IPS DF 6.9 (cell line): ENCODE measurements around the gene ATAD3C.
"Not testable (repeated sequence)": the region's sequence is repeated elsewhere in the genome, so short reads cannot be mapped to it uniquely, and the experiment has no call there.

ENCODE experiments used
- DNase-seq: peaks from one replicate; pipeline ENCODE4 v3.0.0-alpha.2; 2013; ENCODE audit warnings: low read depth, low spot score
- H3K27ac ChIP-seq: one replicate; pipeline ENCODE4 v1.5.1; 2013; ENCODE audit warnings: low read length, control low read depth
- H3K27me3 ChIP-seq: 2 replicates; pipeline ENCODE4 v1.6.1; 2013; ENCODE audit warnings: mild to moderate bottlenecking, low read length; ENCODE audit not compliant: control insufficient read depth, insufficient read depth
- H3K36me3 ChIP-seq: 2 replicates; pipeline ENCODE4 v1.6.1; 2013; ENCODE audit warnings: low read length; ENCODE audit not compliant: control insufficient read depth, insufficient read depth
- H3K4me1 ChIP-seq: 2 replicates; pipeline ENCODE4 v1.6.1; 2013; ENCODE audit warnings: low read length; ENCODE audit not compliant: control insufficient read depth, insufficient read depth
- H3K4me3 ChIP-seq: 2 replicates; pipeline ENCODE4 v1.5.1; 2013; ENCODE audit warnings: mild to moderate bottlenecking, low read length
- H3K9me3 ChIP-seq: 2 replicates; pipeline ENCODE4 v1.6.1; 2013; ENCODE audit warnings: low read length, inconsistent platforms; ENCODE audit not compliant: control insufficient read depth, insufficient read depth
- WGBS: extraction: QIAGEN DNeasy Blood & Tissue Kit; methylation state at CpG from one replicate; pipeline ENCODE4 v1.1.7; 2013; ENCODE audit warnings: mixed read lengths, missing lambda C conversion rate; ENCODE audit not compliant: insufficient read length, insufficient coverage; 5-methylcytosine and 5-hydroxymethylcytosine counted together

Gene ATAD3C

DNA sequence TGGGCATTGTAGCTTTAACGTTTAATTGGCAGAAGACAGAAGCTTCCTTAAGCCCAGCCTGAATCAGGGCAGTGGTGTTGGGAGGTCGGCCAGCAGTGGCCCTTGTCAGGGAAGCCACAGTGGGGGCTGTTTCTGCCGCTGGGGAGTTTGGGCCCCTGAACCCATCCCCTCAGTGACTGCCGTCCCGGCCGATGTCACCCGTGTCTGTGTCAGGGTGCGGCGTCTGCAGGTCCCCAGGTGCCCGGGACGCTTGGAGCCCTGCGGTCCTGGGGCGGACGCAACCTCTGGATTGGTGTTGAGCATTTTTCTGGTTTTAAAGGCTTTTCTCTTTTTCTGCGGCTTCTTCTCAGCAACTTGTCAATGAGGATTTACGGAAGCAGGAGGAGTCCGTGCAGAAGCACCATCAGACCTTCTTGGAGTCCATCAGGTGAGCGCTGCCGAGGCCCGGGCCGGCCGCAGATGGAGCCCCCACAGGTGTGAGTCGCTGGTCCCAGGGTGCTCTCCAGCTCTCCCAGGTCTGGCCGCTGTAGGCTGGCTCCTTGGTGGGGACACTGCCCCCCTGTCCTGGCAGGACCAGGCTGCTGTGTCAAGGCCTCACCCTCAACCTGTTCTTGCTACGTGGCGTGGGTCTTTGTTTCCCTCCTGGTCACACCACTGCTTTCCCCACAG is 2.3 kb downstream of the ATAD3C start:
- H3K4me3 ChIP-seq = no peak overlapping the region
- H3K9me3 ChIP-seq = no peaks in the 10 kb centered on the region
- H3K27ac ChIP-seq = no peak overlapping the region
- no peak for DNase-seq
- no CpG with 5 or more reads among the region's 26 CpGs for WGBS
- no peaks in the 10 kb centered on the region for H3K4me1 ChIP-seq
- H3K36me3 ChIP-seq = no peaks in the 10 kb centered on the region
- H3K27me3 ChIP-seq = no peaks in the 10 kb centered on the region

DNA sequence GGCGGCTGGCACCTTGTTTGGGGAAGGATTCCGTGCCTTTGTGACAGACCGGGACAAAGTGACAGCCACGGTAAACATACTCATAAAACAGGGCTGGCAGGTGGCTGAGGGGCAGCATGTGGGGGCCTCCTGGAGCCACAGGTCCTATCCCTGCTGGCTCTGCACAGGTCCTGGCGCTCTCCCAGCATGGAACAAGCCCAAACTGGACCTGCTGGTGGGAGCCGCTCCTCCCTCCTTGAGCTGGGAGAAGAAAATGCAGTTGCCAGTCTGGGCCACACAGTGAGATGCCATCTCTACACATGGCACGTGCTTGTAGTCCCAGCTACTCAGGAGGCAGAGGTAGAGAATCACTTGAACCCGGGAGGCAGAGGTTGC is 2.9 kb downstream of the ATAD3C start:
- not testable (repeated sequence) for H3K36me3 ChIP-seq, H3K27ac ChIP-seq, H3K4me1 ChIP-seq, H3K9me3 ChIP-seq, H3K27me3 ChIP-seq, H3K4me3 ChIP-seq, DNase-seq
- WGBS = no CpG with 5 or more reads among the region's 8 CpGs

DNA sequence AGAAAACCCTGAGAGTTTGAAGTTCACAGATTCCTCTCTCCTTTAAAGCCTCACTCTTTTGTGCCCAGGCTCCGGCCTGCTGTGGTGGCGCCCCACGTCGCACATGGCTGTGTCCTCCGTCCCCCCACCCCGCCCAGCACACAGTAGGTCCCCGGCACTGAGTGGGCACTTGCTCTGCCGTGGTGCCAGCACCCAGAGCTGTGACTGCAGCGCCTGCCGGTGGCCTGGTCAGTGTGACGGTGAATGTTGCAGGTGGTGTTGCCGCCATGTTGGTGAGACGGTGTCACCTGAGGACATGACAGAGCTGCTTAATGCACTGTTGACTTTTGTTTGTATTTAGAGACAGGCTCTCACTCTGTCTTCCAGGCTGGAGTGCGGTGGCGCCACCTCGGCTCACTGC is 3.4 kb downstream of the ATAD3C start:
- Histone ChIP-seq H3K36me3 (no peaks in the 10 kb centered on the region), H3K4me3 (no peak overlapping the region), H3K4me1 (no peaks in the 10 kb centered on the region), H3K9me3 (no peaks in the 10 kb centered on the region), H3K27me3 (no peaks in the 10 kb centered on the region), H3K27ac (no peak overlapping the region)
- DNase-seq = no peak
- WGBS = no CpG with 5 or more reads among the region's 16 CpGs

DNA sequence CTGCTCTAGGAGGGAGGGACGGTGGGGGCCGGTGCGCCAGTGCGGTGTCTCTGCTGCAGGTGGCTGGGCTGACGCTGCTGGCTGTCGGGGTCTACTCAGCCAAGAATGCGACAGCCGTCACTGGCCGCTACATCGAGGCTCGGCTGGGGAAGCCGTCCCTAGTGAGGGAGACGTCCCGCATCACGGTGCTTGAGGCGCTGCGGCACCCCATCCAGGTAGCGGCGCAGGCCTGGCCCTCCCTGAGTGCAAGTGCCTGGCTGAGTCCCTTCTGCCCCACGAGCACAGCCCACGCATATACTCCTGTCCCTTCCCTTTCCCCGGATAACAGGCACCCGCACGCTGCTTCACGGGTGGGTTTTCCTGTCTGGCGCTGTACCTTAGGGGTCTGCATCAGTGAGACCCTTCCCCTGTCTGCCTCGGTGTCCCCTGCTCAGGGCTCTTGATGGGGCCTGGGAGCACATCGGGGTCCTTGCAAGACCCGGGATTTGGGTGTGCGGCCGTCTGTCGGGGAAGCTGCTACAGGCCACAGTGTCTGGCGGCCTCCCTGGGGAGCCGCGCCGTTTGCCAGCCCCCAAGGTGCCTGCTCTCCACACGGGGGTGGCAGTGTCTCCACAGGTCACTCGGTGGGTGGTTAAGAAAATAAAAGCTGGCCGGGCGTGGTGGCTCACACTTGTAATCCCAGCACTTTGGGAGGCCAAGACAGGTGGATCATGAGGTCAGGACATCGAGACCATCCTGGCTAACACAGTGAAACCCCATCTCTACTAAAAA is 5.0 kb downstream of the ATAD3C start:
- H3K27me3 ChIP-seq, H3K4me3 ChIP-seq, H3K4me1 ChIP-seq, H3K36me3 ChIP-seq, DNase-seq, H3K9me3 ChIP-seq, H3K27ac ChIP-seq: not testable (repeated sequence)
- WGBS = no CpG with 5 or more reads among the region's 41 CpGs

DNA sequence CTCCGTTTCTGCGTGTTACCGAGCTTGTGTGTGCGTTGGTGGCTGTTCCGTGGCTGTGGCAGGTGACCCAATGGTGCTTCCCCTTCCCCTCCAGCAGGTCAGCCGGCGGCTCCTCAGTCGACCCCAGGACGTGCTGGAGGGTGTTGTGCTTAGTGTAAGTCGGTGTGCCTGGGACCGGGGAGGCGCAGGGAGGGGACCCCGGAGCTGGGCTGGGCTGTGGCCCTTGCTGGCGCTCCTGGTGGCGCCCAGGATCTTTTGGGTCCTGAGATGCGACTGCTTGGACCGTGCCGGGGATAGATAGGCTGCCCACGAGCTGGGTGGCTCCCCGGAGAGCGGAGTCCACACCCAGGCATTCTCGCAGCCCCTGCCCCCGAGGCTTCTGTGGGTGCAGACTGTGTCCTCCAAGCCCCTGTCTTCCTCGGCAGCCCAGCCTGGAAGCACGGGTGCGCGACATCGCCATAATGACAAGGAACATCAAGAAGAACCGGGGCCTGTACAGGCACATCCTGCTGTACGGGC is 5.9 kb downstream of the ATAD3C start:
- WGBS = no CpG with 5 or more reads among the region's 30 CpGs
- H3K27ac ChIP-seq = no peak overlapping the region

DNA sequence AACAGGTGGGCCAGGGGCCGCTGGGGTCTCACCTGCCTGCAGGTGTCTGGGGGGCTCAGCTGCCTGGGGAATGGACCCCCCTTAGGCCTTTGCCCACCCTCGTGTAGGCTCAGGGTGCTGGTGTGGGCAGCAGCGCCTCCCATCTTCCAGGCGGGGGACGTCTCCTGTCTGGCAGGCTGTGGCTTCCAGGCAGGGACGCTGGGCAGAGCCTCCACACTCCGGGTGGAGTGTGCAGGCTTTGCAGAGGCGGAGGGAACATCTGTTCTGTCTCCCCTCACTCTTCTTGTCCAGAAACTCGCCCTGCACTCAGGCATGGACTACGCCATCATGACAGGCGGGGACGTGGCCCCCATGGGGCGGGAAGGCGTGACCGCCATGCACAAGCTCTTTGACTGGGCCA is 6.4 kb downstream of the ATAD3C start:
- WGBS = no CpG with 5 or more reads among the region's 15 CpGs
- H3K9me3 ChIP-seq, H3K4me1 ChIP-seq, H3K27ac ChIP-seq, H3K27me3 ChIP-seq, DNase-seq, H3K36me3 ChIP-seq, H3K4me3 ChIP-seq: not testable (repeated sequence)

More for the DNA sequence above, 5.9 kb downstream of the ATAD3C start:
- Histone ChIP-seq H3K4me3 (no peak overlapping the region), H3K36me3 (no peaks in the 10 kb centered on the region), H3K9me3 (no peaks in the 10 kb centered on the region), H3K27me3 (no peaks in the 10 kb centered on the region), H3K4me1 (no peaks in the 10 kb centered on the region)
- no peak for DNase-seq

DNA sequence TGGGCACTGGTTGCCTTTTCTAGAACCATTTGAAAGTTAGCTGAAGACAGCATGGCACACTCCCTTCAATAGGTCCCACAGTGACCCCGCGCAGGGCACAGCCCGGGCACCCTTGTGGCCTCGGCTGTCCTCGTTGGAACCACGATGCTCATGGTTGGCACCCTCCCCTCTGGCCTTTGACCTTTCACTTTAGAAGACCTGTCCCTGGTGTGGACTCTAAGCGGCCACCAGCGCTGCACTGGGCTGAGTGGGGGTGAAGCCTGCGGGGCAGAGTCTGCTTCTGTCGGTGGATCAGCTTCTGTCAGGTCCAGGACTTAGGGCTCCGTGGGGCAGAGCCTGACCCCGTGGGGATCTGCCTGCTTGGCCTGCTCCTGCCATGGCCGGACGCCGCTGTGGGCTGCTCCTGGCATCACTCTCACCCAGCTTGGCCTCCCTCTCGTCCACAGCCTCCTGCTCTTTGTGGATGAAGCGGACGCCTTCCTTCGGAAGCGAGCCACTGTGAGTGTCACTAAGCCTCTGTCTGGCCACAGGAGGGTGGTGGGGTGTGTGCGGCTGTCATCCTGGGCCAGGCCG is 7.3 kb downstream of the ATAD3C start:
- not testable (repeated sequence) for H3K27me3 ChIP-seq, H3K36me3 ChIP-seq, H3K9me3 ChIP-seq, H3K4me3 ChIP-seq, H3K27ac ChIP-seq, H3K4me1 ChIP-seq, DNase-seq
- WGBS = no CpG with 5 or more reads among the region's 22 CpGs

DNA sequence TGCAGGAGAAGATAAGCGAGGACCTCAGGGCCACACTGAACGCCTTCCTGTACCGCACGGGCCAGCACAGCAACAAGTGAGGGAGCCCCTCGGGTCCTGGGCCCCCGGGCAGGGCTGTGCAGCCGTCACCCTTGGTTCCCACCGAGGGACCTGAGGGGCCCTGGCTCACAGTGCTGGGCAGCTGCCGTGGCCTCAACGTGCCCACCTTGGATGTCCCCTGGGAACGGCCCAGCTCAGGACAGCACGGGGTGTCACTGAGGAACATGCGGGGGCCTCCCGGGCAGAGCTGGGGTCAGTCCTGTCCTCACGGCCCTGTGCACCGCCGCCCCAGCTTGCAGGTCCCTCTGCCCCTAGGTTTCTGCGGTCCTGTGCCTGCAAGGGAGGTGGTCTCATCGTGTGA is 9.7 kb downstream of the ATAD3C start:
- DNase-seq, H3K27me3 ChIP-seq, H3K4me3 ChIP-seq, H3K27ac ChIP-seq, H3K4me1 ChIP-seq, H3K9me3 ChIP-seq, H3K36me3 ChIP-seq: not testable (repeated sequence)
- WGBS = no CpG with 5 or more reads among the region's 19 CpGs

DNA sequence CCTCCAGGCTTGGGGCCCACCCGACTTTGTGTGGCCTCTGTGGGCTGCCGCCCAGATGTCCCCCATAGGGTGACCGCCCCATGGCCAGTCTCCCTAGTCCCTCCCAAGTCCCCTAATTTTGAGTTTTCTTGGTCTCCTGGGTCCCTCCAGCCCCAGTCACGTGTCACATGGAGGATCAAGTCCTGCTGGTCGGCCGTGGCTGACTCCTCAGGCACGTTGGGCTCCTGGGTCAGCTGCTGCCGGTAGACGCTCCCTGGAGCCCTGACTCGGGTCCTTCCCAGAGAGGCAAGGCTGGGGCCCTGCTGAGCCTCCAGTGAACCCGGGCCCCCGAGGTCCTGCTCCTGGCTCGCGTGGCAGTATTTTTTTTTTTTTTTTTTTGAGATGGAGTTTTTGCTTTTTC is 10.2 kb downstream of the ATAD3C start:
- not testable (repeated sequence) for H3K27ac ChIP-seq, H3K36me3 ChIP-seq, H3K4me1 ChIP-seq, H3K27me3 ChIP-seq, DNase-seq, H3K4me3 ChIP-seq, H3K9me3 ChIP-seq
- no CpG with 5 or more reads among the region's 14 CpGs for WGBS

DNA sequence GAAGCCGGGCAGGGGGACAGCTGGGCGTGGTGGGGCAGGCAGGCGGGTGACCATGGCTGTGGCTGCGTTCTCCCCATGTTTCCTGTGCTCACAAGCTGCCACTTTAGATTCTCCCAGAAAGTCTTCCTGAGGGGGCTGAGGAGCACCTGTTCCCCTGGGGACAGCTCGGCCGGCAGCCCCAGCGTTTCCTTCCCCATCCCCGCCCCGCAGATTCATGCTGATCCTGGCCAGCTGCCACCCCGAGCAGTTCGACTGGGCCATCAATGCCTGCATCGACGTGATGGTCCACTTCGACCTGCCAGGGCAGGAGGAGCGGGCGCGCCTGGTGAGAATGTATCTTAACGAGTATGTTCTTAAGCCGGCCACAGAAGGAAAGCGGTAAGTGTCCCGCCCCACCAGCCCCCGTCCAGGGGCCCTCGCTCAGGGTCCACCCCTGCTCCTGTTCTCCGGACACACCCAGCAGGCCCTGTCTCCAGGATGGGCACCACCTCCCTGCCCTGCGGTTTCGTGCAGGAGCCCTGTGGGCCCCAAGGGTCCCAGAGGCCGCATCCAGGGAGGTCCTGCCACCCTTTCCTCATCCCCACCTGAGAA is 11.1 kb downstream of the ATAD3C start:
- no peaks in the 10 kb centered on the region for H3K4me1 ChIP-seq
- WGBS = no CpG with 5 or more reads among the region's 27 CpGs
- DNase-seq = no peak
- no peak overlapping the region for H3K4me3 ChIP-seq
- H3K36me3 ChIP-seq = peaks cover 3% of the 10 kb centered on the region; the same call in 1 of the 2 replicates
- H3K27ac ChIP-seq = no peak overlapping the region
- no peaks in the 10 kb centered on the region for H3K27me3 ChIP-seq
- no peaks in the 10 kb centered on the region for H3K9me3 ChIP-seq
